Fibroblast of villous mesenchyme (primary cell): ENCODE data around the gene ASTN2. TPM values are rescaled to one million over a fixed set of nuclear protein-coding genes. Genes with fewer than 3 reads are reported as not detected.

Source experiments
- DNase-seq: peaks from one replicate; pipeline ENCODE4 v3.0.0-alpha.2; 2010; ENCODE audit warnings: low read depth
- H3K4me3 ChIP-seq: 2 replicates; pipeline ENCODE4 v1.5.1; 2011; ENCODE audit warnings: low read depth, mild to moderate bottlenecking, low read length
- total RNA-seq: library from RNA; depleted of rRNA; stranded (reverse); fragments of >200 nt; gene quantifications from 2 replicates; pipeline ENCODE4 v1.2.3, GENCODE V29; 2012
- TF ChIP-seq, protein P1 (sequence below): IDR thresholded peaks from 2 replicates; pipeline ENCODE4 v1.5.1; 2012; ENCODE audit warnings: low read depth, mild to moderate bottlenecking, low read length; ENCODE audit not compliant: insufficient read depth

ASTN2 gene
- total RNA-seq, 1 donor = 5.6 TPM

DNA sequence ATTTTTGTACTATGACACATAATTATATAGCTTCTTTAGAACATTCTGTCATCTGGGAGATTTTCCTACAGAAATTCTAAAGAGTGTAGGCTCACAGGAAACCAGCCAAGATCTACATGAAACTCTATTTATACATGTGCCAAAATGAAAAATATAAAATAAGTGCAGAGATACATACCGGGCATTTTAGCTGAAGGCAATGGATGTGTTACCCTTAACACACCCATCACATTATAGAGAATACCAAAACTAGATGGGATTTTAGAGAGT, 601.9 kb downstream of the ASTN2 start:
- TF ChIP-seq, protein P1, sequence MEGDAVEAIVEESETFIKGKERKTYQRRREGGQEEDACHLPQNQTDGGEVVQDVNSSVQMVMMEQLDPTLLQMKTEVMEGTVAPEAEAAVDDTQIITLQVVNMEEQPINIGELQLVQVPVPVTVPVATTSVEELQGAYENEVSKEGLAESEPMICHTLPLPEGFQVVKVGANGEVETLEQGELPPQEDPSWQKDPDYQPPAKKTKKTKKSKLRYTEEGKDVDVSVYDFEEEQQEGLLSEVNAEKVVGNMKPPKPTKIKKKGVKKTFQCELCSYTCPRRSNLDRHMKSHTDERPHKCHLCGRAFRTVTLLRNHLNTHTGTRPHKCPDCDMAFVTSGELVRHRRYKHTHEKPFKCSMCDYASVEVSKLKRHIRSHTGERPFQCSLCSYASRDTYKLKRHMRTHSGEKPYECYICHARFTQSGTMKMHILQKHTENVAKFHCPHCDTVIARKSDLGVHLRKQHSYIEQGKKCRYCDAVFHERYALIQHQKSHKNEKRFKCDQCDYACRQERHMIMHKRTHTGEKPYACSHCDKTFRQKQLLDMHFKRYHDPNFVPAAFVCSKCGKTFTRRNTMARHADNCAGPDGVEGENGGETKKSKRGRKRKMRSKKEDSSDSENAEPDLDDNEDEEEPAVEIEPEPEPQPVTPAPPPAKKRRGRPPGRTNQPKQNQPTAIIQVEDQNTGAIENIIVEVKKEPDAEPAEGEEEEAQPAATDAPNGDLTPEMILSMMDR = no peak

DNA sequence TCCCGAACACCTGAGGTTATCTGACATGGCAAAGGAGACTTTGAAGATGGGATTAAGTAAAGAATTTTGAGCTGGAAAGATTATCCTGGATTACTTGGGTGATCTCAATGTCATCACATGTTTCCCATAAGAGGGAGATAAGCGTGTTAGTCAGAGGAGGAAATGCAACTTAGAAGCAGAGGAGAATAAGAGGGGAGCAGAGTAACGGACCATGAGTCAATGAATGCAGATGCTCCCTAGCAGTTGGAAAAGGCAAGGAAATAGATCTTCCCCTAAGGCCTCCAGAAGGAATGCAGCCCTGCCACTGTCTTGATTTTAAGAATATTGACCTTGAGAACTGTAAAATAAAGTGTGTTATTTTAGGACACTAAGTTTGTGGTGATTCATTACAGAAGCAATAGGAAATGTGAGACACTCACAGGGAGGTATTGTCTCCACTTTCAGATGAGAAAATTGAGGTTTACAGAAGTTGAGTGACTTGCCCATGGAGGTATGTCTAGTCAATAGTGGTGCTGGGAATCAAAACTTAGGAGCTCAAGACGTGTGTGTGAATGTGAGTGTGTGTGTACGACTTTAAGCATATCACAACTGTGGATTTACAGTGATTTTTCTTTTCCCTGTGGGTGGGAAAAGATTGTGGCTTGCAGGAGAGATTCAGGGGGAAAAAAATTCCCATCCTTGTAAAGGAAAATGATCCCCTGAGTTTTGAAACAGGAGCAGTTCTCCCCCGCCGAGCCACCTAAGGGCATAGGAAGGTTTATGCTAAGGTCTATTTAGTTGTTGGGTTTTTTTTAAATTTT, 602.4 kb downstream of the ASTN2 start:
- no peak overlapping the region for H3K4me3 ChIP-seq
- no peak for DNase-seq
- TF ChIP-seq, protein P1 = no peak

More for the DNA sequence above, 601.9 kb downstream of the ASTN2 start:
- DNase-seq = no peak
- H3K4me3 ChIP-seq = no peak overlapping the region

DNA sequence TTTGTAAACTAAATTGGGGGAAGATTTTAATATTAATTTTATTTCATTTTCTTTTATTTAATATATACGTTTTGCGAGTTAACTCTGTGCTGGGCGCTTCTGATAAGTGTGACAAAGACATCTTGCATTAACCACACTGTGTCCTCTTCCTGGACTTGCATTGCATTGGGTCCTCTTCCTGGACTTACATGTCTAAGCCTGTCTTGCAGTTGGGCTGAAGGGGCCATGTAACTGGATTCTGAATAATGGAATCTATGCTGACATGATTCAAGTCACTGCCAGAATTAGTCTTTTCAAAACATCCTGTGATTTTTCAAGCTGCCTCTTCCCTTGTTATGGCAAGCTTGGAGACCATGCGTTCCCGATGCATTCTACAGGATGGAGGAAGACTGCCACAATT, 605.2 kb downstream of the ASTN2 start:
- TF ChIP-seq, protein P1 = no peak
- no peak overlapping the region for H3K4me3 ChIP-seq
- DNase-seq = no peak

DNA sequence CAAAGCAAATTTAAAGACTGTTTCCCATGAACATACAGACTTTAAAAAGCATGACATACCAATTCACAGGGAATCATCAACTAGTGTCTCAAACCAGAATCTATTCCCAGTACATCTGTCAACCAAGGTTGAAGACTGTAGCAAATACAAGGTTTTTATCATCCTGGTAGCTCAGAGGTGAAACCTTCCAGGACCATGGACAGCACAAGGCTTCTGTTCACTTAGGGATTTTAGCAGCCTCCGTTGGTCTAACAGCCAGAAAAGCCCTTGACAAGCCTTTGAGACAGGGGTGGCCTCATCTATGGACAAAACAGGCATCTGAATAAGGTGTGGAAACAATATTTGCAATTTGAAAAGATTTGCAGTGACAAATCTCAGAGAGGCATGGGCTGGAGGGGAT, 608.8 kb downstream of the ASTN2 start:
- DNase-seq = peak; percentile 11
- H3K4me3 ChIP-seq = no peak overlapping the region
- TF ChIP-seq, protein P1 = no peak

DNA sequence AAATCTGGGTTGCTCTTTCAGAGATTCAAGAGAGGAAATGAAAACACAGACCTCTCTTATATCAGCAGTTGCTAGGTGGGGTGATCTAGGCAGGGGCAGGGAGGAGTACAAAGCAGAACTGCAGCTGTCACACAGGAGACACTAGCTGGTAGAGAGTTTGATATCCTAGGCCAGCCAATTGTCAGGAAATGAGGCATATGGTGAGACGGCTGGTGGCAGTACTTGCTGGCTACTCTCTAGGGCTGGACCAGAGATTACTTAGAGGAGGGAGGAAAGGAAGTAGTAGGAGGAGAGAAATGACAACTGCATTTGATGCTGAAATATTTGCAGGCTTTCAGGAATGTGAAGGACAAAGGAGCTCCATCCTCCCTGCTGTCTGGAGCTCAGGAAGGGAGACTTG, 614.0 kb downstream of the ASTN2 start:
- H3K4me3 ChIP-seq = no peak overlapping the region
- TF ChIP-seq, protein P1 = no peak
- DNase-seq = no peak

DNA sequence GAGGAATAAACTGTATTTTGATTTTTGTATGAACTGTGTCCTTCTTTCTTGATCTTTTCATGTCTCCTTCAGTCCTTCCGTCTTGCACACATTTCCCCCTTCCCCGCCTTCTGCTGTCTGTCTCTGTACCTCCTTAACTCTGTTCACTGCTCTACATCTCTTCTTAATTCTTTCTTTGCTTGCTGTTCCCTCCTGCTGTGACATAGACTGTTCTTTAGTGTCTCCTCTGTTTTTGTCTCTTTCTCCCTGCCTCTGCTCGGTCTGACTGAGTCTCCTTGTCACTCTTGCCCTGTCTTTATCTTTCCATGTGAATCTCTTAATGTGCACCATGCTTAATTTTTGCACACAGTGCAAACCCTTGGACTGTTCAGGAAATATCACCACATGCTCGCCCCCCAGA, 614.8 kb downstream of the ASTN2 start:
- no peak overlapping the region for H3K4me3 ChIP-seq
- TF ChIP-seq, protein P1 = no peak
- no peak for DNase-seq

DNA sequence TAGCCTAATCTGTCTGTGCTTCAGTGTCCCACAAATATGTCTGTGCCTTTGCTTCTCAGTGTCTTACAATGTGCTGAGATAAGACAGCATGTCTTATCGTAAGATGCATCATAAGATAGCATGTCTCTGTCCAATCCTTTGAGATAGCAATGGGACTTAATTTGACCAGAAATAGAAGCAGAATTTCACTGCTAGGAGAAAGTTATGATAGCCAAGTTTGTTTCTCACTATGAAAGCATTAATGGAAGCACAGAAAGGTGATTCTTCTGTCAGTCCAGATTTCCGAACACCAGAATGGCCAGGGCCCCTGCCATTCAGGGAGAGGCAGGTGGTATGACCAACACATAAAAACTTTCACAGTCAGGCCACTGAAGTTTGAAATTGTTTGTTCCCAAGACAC, 616.3 kb downstream of the ASTN2 start:
- no peak for DNase-seq
- no peak overlapping the region for H3K4me3 ChIP-seq
- TF ChIP-seq, protein P1 = no peak
